Measurements from ENCODE around the gene ATRIP. TPM values are rescaled to one million over a fixed set of nuclear protein-coding genes. Genes with fewer than 3 reads are reported as not detected.

Gene ATRIP
- total and polyA plus RNA-seq, 2 of the 8 experiments (the other 6 are each of a cell fraction or from before 2014, with no cell fraction given), result 18.5 to 20.2 TPM

- TF ChIP-seq ASH2L (IDR thresholded peaks at IDR 0.05; ENCODE audit: low read length), result no peak
- TF ChIP-seq POLR2A (IDR thresholded peaks at IDR 0.05; ENCODE audit: control extremely low read depth in 1 of 2, low read depth in 2 of 2, low read length in 2 of 2), result peak in 1 of 2 experiments; percentile 87; a peak in 1 of 3 replicates
- peak; percentile 8; the same call in 1 of the 2 replicates for TF ChIP-seq TEAD4 (IDR thresholded peaks at IDR 0.05; ENCODE audit: low read depth, low read length)
- TF ChIP-seq CREB1 (IDR thresholded peaks at IDR 0.05), result peak; percentile 90
- no peak for TF ChIP-seq RFX5 (IDR thresholded peaks at IDR 0.05; ENCODE audit: borderline replicate concordance, low read depth, low read length)
- TF ChIP-seq HDAC2 (IDR thresholded peaks at IDR 0.05; ENCODE audit: borderline replicate concordance in 1 of 2, low read depth in 2 of 2, low read length in 2 of 2), result 0 out of 4 replicates have a peak, but pooled peaks of 1 of the 2 experiments have one; percentile 76
- TF ChIP-seq TCF12 (IDR thresholded peaks at IDR 0.05; ENCODE audit: low read depth, low read length), result 0 out of 2 replicates have a peak, but pooled peaks have one; percentile 4
- no peak for TF ChIP-seq TAF7 (optimal IDR thresholded peaks at IDR 0.05; ENCODE audit: borderline replicate concordance, low read depth, low read length)
- TF ChIP-seq, protein P1, sequence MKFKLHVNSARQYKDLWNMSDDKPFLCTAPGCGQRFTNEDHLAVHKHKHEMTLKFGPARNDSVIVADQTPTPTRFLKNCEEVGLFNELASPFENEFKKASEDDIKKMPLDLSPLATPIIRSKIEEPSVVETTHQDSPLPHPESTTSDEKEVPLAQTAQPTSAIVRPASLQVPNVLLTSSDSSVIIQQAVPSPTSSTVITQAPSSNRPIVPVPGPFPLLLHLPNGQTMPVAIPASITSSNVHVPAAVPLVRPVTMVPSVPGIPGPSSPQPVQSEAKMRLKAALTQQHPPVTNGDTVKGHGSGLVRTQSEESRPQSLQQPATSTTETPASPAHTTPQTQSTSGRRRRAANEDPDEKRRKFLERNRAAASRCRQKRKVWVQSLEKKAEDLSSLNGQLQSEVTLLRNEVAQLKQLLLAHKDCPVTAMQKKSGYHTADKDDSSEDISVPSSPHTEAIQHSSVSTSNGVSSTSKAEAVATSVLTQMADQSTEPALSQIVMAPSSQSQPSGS (IDR thresholded peaks at IDR 0.05; ENCODE audit: low read length), result peak; percentile 98
- TF ChIP-seq CTBP2 (IDR thresholded peaks at IDR 0.05; ENCODE audit: borderline replicate concordance, insufficient read depth, insufficient read length, low read length), result peak; percentile 77
- TF ChIP-seq CHD1 (IDR thresholded peaks at IDR 0.05; ENCODE audit: low read depth, low read length), result no peak
- no peak for TF ChIP-seq NRF1 (IDR thresholded peaks at IDR 0.05; ENCODE audit: low read depth, low read length)
- TF ChIP-seq RAD21 (IDR thresholded peaks at IDR 0.05 in 1 of 2, conservative IDR thresholded peaks at IDR 0.05 in 1 of 2; ENCODE audit: low read depth in 2 of 2, low read length in 2 of 2), result peak; percentile 27 to 43; a peak in 3 of 4 replicates
- no peak for TF ChIP-seq ZNF274 (IDR thresholded peaks at IDR 0.05; ENCODE audit: borderline replicate concordance, extremely low read depth, low read length)
- TF ChIP-seq BCL11A (IDR thresholded peaks at IDR 0.05; ENCODE audit: low read depth in 2 of 2, low read length in 2 of 2), result no peak
- no peak for TF ChIP-seq RBBP5 (IDR thresholded peaks at IDR 0.05; ENCODE audit: borderline replicate concordance, low read depth, low read length)
- peak; percentile 50 for TF ChIP-seq PHF8 (conservative IDR thresholded peaks at IDR 0.05; ENCODE audit: low read depth, low read length)
- no peak for TF ChIP-seq EP300 (IDR thresholded peaks at IDR 0.05; ENCODE audit: borderline replicate concordance in 1 of 2, low read depth in 2 of 2, low read length in 2 of 2)
- no peak for TF ChIP-seq KDM5A (IDR thresholded peaks at IDR 0.05; ENCODE audit: low read length)
- TF ChIP-seq SP1 (IDR thresholded peaks at IDR 0.05; ENCODE audit: low read depth, low read length), result 0 out of 2 replicates have a peak, but pooled peaks have one; percentile 61
- no peak for TF ChIP-seq SRF (IDR thresholded peaks at IDR 0.05; ENCODE audit: low read depth, low read length)
Observed at GRCh38 chr3:48472923-48473616, 26.5 kb downstream of the ATRIP start (continued).

Data from H1 (cell line).